GM18951 (cell line): ENCODE results near the gene EPHA6.
"Not testable (repeated sequence)": the region's sequence is repeated elsewhere in the genome, so short reads cannot be mapped to it uniquely, and the experiment has no call there.

Experiments used
- POLR2A ChIP-seq: IDR thresholded peaks from 4 replicates; pipeline ENCODE4 v1.6.1; 2011; ENCODE audit warnings: mild to moderate bottlenecking; ENCODE audit not compliant: insufficient read length, insufficient read depth; ENCODE audit errors: extremely low read depth
- in situ Hi-C: fragments of 300-500 bp; cut with MboI; formaldehyde crosslinking; loops from one replicate; pipeline ENCODE4 v1.12.0; 2022; ENCODE audit warnings: low sequenced_read_pairs, mixed read lengths, inconsistent platforms; ENCODE audit not compliant: unreplicated experiment

Gene EPHA6

DNA sequence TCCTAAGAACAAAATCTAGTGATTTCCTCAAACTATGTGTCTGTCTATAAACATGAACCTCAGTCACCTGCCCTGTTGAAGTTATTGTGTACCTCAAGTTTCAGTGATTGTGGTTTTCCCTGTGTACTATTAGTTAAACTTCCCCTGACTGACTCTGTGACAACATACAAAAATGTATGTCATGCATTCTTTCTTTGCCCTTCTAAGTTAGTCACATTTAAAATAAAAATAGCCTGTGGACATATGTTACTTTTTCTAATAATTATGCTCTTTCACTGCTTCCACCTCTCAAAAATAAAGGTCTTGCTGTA, 29.8 kb downstream of the EPHA6 start:
- in situ Hi-C loops = no loop called here
- no peak for TF ChIP-seq POLR2A

GRCh38 chr3:96852849-96853248, 38.5 kb downstream of the EPHA6 start:
- no peak for TF ChIP-seq POLR2A
- in situ Hi-C loops = loop anchor here (25.0 kb wide), 1 partner anchor 809 kb away; no protein-coding TSS in a partner anchor

DNA sequence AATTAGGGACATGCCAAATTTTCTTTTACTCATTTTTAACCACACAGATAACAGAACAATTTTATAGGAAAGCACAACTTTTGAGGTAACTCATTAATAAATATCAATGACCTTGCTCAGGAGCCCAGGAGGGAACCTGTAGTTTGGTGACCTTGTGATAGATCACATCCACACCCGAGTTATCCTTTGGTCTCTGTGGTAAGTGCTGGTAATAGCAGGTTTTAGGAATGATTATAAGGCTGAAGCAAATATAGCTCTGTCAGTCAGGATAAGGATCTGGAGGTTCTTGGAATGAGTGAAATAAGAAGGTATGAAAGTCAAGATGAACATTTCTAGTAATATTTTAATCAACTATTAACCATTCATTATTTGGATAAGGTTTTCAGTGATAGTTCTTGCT, 46.5 kb downstream of the EPHA6 start:
- in situ Hi-C loops = loop anchor here (25.0 kb wide), 1 partner anchor 801 kb away; no protein-coding TSS in a partner anchor
- no peak for TF ChIP-seq POLR2A

GRCh38 chr3:96863129-96863740, 48.8 kb downstream of the EPHA6 start:
- TF ChIP-seq POLR2A = no peak
- in situ Hi-C loops = loop anchor here (25.0 kb wide), 1 partner anchor 799 kb away; no protein-coding TSS in a partner anchor

GRCh38 chr3:96865605-96866004, 51.2 kb downstream of the EPHA6 start:
- in situ Hi-C loops = loop anchor here (25.0 kb wide), 1 partner anchor 797 kb away; no protein-coding TSS in a partner anchor

GRCh38 chr3:96869316-96869715, 54.9 kb downstream of the EPHA6 start:
- in situ Hi-C loops = loop anchor here (25.0 kb wide), 1 partner anchor 793 kb away; no protein-coding TSS in a partner anchor
- TF ChIP-seq POLR2A = no peak

More at GRCh38 chr3:96865605-96866004, 51.2 kb downstream of the EPHA6 start:
- no peak for TF ChIP-seq POLR2A

- no peak for TF ChIP-seq POLR2A
- in situ Hi-C loops = no loop called here
Observed at GRCh38 chr3:96877510-96877909, 63.1 kb downstream of the EPHA6 start.

DNA sequence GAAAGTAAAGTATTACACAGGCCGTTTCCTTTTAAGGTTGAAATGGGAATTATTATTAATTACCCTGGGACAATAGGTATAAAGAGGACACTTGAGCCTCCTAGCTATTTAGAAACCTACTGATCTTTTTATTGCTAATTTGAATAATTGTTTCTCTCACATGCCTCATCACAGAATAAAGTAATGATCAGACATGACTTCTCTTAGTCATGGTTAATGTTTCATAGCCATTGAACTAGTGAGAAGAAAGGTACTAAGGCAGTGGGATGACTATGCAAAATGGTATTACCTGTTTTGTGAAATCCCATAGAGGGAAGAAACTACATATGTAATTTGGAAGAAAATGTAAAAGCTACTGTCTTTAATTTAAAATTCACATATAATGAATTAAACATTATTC, 85.6 kb downstream of the EPHA6 start:
- TF ChIP-seq POLR2A = no peak
- in situ Hi-C loops = no loop called here

DNA sequence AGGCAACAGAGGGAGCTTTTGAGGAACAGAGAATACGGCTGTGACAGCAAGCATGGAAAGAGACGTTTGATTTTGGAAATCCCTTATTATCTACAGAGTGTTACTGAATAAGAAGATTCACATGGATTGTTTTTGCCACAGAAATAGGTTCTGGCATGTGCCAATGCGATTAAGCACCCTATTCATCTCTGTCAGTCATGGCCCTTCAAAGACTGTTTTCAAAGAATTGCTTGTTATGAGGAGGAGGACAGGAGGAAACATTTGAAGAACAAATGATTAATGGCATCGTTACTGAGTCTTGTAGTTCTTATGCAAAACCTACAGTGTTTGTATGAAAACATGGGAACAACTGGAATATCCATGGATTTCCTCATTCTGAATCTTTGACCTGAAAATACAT, 86.2 kb downstream of the EPHA6 start:
- in situ Hi-C loops = no loop called here
- no peak for TF ChIP-seq POLR2A

- in situ Hi-C loops = no loop called here
- TF ChIP-seq POLR2A = no peak
Observed at GRCh38 chr3:96915445-96915844, 101.1 kb downstream of the EPHA6 start.

GRCh38 chr3:96931119-96931862, 116.9 kb downstream of the EPHA6 start:
- no peak for TF ChIP-seq POLR2A
- in situ Hi-C loops = no loop called here

DNA sequence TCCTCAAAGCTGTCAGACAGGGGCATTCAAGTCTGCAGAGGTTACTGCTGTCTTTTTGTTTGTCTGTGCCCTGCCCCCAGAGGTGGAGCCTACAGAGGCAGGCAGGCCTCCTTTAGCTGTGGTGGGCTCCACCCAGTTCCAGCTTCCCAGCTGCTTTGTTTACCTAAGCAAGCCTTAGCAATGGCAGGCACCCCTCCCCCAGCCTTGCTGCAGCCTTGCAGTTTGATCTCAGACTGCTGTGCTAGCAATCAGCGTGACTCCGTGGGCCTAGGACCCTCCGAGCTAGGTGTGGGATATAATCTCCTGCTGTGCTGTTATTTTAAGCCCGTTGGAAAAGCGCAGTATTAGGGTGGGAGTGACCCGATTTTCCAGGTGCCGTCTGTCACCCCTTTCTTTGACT, 127.7 kb downstream of the EPHA6 start:
- in situ Hi-C loops = not testable (repeated sequence)

DNA sequence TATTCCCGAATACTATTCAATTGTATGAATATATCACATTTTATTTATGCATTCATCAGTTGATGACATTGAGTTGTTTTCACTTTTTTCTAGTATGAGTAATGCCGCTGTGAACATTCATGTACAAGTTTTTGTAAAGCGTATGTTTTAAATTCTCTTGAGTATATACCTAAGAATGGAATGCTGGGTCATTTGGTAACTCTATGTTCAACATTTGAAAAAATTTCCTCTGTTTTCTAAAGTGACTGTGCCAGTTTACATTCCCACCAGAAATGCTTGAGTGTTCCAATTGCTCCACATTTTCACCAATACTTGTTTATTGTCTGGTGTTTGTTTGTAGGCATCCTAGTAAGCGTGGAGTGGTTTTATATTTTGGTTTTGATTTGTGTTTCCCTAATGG, 144.5 kb downstream of the EPHA6 start:
- TF ChIP-seq POLR2A = no peak
- in situ Hi-C loops = no loop called here

GRCh38 chr3:96959474-96959873, 145.1 kb downstream of the EPHA6 start:
- in situ Hi-C loops = no loop called here
- no peak for TF ChIP-seq POLR2A

DNA sequence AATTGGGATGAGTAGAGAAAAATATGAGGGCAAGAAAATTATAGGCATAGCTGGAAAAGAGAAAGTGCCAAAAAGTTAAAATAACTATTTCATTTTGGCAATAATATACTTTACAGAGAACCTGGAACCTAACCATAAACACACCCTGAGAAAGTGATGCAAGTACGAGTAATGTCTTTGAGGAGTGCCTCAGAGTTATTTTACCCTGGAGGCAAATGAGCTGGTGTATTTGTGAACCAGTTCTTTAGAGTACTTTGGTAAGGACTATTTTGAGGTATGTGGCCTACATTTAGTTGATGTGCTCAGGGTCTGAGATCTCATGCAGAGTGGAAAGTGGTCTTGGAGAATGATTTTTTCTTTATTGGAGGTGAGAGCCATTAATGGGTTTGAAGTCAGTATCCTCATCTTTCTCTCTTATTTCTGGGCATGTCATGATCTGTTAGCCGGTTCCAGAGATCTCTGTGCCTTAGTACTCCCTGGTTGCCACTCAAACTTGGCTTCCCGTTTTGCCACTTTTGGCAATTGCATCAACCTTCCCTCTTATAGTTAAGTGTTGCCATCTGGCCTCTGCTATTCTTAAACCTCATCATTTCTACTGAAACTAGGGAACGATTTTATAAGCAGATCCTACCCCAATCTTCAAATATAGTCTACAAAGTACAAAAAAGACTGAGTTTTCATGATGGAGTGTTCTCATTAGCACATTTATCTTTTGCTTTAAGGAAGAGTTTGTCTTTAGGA, 145.7 kb downstream of the EPHA6 start:
- in situ Hi-C loops = no loop called here
- TF ChIP-seq POLR2A = no peak
